ENCODE results near the gene RSBN1. TPM values are rescaled to one million over a fixed set of nuclear protein-coding genes. Genes with fewer than 3 reads are reported as not detected.

The RSBN1 gene
- total and polyA plus RNA-seq, 10 of the 15 experiments (the other 5 are each of a cell fraction or from before 2014, with no cell fraction given) = 2.9 to 26.8 (median 11.5) TPM

DNA sequence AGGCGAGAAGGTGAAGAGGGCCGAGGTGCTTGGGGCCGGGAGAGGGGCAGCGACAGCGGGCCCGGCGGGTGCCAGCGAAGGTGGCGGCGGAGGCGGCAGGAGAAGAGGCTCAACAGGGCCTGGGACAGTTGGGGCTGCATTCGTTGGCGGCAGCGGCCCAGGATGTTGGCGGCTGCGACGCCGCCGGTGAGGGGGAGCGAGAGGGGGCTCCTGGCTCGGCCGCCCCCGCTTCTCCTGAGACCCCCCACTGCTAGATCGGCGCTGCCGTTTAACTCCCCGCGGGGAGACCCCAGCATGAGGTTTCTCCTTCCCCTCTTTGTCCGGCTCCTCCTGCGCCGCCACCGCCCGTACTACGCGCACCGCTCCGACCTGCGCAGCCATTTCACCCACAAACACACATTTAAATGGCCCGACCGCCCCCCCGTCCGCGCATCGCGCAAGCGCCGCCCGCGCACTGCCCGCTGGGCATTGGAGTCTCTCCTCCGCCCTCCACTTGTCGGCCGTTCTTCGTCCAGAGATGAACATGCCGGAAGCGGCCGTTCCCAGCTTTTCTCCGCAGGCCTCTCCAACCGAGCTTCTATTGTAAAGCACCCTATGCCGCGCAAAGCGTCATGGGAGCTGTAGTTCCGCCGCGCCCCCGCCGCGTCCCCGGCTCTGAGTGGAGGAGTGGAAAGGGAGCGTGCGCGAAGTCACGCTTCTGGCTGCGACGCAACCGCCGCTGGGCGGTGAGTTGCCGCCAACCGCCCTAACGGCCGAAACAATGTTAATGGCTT, at the start of gene RSBN1 (continued):
- TF ChIP-seq PBX3 (IDR thresholded peaks at IDR 0.05; ENCODE audit: insufficient replicate concordance, low read depth, low read length) = no peak
- peak; percentile 25; the same call in 1 of the 2 replicates for TF ChIP-seq ESRRA (IDR thresholded peaks at IDR 0.05; ENCODE audit: low read length)
- no peak for TF ChIP-seq TCF12 (IDR thresholded peaks at IDR 0.05; ENCODE audit: low read depth, low read length)
- peak; percentile 77 for TF ChIP-seq NKRF (conservative IDR thresholded peaks at IDR 0.05)
- peak; percentile 40; the same call in 1 of the 2 replicates for TF ChIP-seq SMAD5 (IDR thresholded peaks at IDR 0.05; ENCODE audit: low read depth)
- TF ChIP-seq PAX5 (IDR thresholded peaks at IDR 0.05; ENCODE audit: borderline replicate concordance, low read depth, low read length) = peak; percentile 86
- no peak for TF ChIP-seq STAT3 (IDR thresholded peaks at IDR 0.05; ENCODE audit: low read depth, low read length)
- TF ChIP-seq ZBED1 (IDR thresholded peaks at IDR 0.05; ENCODE audit: borderline replicate concordance) = no peak
- TF ChIP-seq SUPT20H (IDR thresholded peaks at IDR 0.05; ENCODE audit: borderline replicate concordance, control insufficient read depth, low read depth, low read length) = no peak
- TF ChIP-seq POLR2AphosphoS2 (IDR thresholded peaks at IDR 0.05; ENCODE audit: low read depth, low read length) = no peak; the same call in none of the 2 replicates
- peak; percentile 52; the same call in 1 of the 2 replicates for TF ChIP-seq RB1 (IDR thresholded peaks at IDR 0.05; ENCODE audit: borderline replicate concordance)
- no peak for TF ChIP-seq YBX1 (IDR thresholded peaks at IDR 0.05)
- TF ChIP-seq CEBPZ (IDR thresholded peaks at IDR 0.05; ENCODE audit: low read depth, low read length) = no peak
- TF ChIP-seq E4F1 (IDR thresholded peaks at IDR 0.05; ENCODE audit: borderline replicate concordance, partially characterized antibody) = peak; percentile 83
- TF ChIP-seq TBL1XR1 (IDR thresholded peaks at IDR 0.05; ENCODE audit: low read depth, low read length) = peak; percentile 81
- peak; percentile 92 for TF ChIP-seq GABPA (IDR thresholded peaks at IDR 0.05; ENCODE audit: low read depth)
- peak; percentile 84 for TF ChIP-seq POU2F2 (IDR thresholded peaks at IDR 0.05; ENCODE audit: borderline replicate concordance, low read depth, low read length)
- TF ChIP-seq FOS (IDR thresholded peaks at IDR 0.05; ENCODE audit: borderline replicate concordance, extremely low read depth, insufficient read length) = no peak
- no peak for TF ChIP-seq IRF4 (IDR thresholded peaks at IDR 0.05; ENCODE audit: low read depth, low read length)
- no peak for TF ChIP-seq KDM1A (IDR thresholded peaks at IDR 0.05; ENCODE audit: borderline replicate concordance)
- peak; percentile 81 for TF ChIP-seq SREBF1 (IDR thresholded peaks at IDR 0.05; ENCODE audit: low read length)

All from GM12878 (cell line).